Choroid plexus epithelial cell (primary cell): ENCODE results near the gene ELMO1.

Experiments
- DNase-seq: peaks from one replicate; pipeline ENCODE4 v3.0.0-alpha.2; 2010; ENCODE audit warnings: low read depth
- H3K4me3 ChIP-seq: 2 replicates; pipeline ENCODE4 v1.5.1; 2011; ENCODE audit warnings: low read depth, mild to moderate bottlenecking, control low read depth, low read length, moderate library complexity
- TF ChIP-seq, protein P1 (sequence below): conservative IDR thresholded peaks from 2 replicates; pipeline ENCODE4 v1.5.1; 2011; ENCODE audit warnings: low read depth, mild to moderate bottlenecking, control low read depth, inconsistent platforms, low read length, moderate library complexity

ELMO1 gene

GRCh38 chr7:37224746-37225145 is 223.9 kb downstream of the ELMO1 start:
- TF ChIP-seq, protein P1, sequence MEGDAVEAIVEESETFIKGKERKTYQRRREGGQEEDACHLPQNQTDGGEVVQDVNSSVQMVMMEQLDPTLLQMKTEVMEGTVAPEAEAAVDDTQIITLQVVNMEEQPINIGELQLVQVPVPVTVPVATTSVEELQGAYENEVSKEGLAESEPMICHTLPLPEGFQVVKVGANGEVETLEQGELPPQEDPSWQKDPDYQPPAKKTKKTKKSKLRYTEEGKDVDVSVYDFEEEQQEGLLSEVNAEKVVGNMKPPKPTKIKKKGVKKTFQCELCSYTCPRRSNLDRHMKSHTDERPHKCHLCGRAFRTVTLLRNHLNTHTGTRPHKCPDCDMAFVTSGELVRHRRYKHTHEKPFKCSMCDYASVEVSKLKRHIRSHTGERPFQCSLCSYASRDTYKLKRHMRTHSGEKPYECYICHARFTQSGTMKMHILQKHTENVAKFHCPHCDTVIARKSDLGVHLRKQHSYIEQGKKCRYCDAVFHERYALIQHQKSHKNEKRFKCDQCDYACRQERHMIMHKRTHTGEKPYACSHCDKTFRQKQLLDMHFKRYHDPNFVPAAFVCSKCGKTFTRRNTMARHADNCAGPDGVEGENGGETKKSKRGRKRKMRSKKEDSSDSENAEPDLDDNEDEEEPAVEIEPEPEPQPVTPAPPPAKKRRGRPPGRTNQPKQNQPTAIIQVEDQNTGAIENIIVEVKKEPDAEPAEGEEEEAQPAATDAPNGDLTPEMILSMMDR: no peak
- no peak overlapping the region for H3K4me3 ChIP-seq
- DNase-seq: no peak

DNA sequence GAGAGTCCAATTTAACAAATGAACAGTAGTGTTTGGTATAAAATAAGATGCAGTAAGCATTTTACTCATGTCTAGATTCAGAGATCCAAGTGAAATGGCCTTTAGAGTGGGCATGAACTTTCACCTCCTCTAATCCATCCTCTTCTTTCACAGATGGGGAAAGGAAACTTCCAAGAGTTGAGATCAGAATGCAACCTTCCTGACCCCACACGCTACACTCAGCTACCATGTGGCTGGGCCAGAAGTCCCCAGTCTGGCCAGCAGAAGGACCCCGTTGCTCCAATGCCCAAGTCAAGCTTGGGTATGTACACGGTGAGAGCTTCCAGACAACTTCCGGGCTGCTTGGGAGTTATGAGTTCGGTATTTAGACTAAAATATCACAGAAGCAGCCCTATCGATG is 228.0 kb downstream of the ELMO1 start:
- DNase-seq: no peak
- TF ChIP-seq, protein P1: no peak
- H3K4me3 ChIP-seq: no peak overlapping the region

DNA sequence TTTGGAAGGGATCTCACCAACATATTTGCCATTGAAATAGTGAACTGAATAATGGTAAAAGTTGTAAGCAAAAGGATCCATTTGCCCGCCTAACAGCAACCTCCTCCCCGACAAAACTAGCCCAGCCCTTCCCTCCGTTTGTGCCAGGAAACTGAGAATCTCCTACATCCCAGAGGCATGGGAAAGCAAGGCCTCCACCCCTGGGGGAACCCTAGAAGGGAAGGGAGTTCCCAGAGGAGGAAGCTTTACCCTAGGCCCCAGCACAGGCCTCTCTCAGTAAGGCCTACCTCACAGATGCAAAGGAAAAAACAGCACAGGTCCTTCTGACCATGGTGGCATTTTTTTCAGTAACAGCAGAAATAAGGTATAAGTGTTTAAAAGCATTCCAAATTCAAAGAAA is 229.7 kb downstream of the ELMO1 start:
- TF ChIP-seq, protein P1: no peak
- no peak overlapping the region for H3K4me3 ChIP-seq
- no peak for DNase-seq

DNA sequence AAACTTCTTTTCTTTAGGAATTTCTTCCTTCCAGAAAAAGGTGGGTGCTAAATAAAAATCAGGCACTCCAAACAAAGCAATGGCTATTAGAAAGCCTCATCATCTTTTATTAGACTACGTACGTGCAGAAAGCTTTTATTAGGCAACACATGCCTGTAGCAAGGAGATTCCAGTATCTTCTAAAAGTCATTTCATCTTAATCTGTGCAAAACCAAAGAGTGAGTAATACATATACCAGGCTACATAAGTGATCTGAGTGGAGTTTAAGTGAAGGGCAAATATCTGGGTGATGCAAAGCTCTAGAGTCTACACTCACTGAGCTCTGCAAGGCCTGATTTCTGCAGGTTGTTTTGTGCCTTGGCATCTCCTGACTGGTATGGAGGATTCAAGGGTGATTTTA is 231.7 kb downstream of the ELMO1 start:
- H3K4me3 ChIP-seq: no peak overlapping the region
- TF ChIP-seq, protein P1: no peak
- DNase-seq: no peak

DNA sequence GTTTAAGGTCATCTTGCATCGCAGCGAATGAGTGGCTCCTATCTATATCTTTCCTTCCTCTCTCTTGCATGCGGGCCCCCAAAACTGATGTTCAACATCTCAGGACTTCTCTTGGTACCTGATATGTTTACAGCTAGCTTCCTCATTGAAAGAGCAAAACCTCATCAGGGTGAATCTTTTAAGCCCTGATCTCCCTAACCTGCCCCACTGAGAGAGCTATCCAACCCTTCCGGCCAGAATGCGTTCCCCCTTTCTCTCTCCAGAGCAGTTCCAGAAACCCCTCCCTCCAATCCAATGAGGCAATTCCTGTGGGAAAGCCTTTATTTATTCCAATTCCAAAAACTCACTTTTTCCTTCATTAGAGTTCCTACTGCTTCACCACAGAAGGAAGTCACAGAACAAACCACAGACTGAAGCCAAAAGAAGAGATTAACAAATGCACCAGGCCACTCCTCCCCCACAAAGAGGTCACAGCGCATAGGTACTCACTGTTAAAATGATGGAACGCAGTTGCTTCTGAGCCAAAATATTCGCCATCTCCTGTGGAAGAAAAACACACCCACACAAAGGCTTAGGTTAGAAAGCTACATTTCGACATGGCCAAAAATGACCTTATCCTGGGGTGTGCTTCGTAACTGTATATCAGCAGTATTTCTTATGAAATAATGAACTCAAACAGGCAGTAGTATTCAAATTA is 232.4 kb downstream of the ELMO1 start:
- peak; percentile 19 for DNase-seq
- TF ChIP-seq, protein P1: no peak

GRCh38 chr7:37215290-37215923 is 233.3 kb downstream of the ELMO1 start:
- H3K4me3 ChIP-seq: no peak overlapping the region
- no peak for DNase-seq
- TF ChIP-seq, protein P1: no peak

More for the DNA sequence above, 232.4 kb downstream of the ELMO1 start:
- H3K4me3 ChIP-seq: no peak overlapping the region

DNA sequence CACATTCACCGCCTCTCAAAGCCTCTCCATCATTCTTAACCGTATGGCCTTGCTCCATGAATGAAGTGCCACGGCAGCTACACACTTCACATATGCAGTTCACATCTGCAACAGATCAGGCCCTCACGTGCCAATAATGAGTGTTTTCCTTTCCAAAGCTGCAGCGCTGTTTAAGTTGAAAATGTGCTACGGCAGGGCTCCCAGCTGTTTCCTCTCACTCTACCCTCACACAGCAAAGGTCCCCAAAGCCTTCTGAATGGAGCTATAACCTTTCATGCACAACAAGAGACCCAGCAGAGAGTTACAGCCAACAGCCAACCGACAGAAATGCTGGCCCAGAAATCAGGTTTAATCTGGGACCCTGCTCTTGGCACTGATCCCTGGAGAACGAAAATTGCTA is 236.1 kb downstream of the ELMO1 start:
- no peak overlapping the region for H3K4me3 ChIP-seq
- TF ChIP-seq, protein P1: no peak
- no peak for DNase-seq
